Measurements from ENCODE around the gene PTPRG. TPM values are rescaled to one million over a fixed set of nuclear protein-coding genes. Genes with fewer than 3 reads are reported as not detected.

PTPRG gene
- total RNA-seq, 1 donor from 2014 or later: 44.3 TPM

GRCh38 chr3:61565569-61565968, 4.2 kb downstream of the PTPRG start:
- Mint-ChIP-seq H3K27ac (no peak overlapping the region), H3K4me3 (ENCODE audit: low read depth) (no peak overlapping the region), H3K4me1 (ENCODE audit: low read depth) (peaks cover 26% of the 10 kb centered on the region), H3K9me3 (ENCODE audit: low read depth) (no peaks in the 10 kb centered on the region), H3K36me3 (ENCODE audit: insufficient read depth) (no peaks in the 10 kb centered on the region), H3K27me3 (peaks cover 7% of the 10 kb centered on the region)
- DNase-seq (ENCODE audit: low spot score, unreplicated experiment): no peak
- TF ChIP-seq, protein P1, sequence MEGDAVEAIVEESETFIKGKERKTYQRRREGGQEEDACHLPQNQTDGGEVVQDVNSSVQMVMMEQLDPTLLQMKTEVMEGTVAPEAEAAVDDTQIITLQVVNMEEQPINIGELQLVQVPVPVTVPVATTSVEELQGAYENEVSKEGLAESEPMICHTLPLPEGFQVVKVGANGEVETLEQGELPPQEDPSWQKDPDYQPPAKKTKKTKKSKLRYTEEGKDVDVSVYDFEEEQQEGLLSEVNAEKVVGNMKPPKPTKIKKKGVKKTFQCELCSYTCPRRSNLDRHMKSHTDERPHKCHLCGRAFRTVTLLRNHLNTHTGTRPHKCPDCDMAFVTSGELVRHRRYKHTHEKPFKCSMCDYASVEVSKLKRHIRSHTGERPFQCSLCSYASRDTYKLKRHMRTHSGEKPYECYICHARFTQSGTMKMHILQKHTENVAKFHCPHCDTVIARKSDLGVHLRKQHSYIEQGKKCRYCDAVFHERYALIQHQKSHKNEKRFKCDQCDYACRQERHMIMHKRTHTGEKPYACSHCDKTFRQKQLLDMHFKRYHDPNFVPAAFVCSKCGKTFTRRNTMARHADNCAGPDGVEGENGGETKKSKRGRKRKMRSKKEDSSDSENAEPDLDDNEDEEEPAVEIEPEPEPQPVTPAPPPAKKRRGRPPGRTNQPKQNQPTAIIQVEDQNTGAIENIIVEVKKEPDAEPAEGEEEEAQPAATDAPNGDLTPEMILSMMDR (IDR thresholded peaks at IDR 0.05; ENCODE audit: unreplicated experiment): no peak

GRCh38 chr3:61568127-61568526, 6.8 kb downstream of the PTPRG start:
- Mint-ChIP-seq H3K4me3 (ENCODE audit: low read depth) (no peak overlapping the region), H3K27ac (no peak overlapping the region), H3K36me3 (ENCODE audit: insufficient read depth) (peaks cover 2% of the 10 kb centered on the region), H3K4me1 (ENCODE audit: low read depth) (peaks cover 28% of the 10 kb centered on the region), H3K9me3 (ENCODE audit: low read depth) (no peaks in the 10 kb centered on the region), H3K27me3 (peaks cover 7% of the 10 kb centered on the region)
- no peak for DNase-seq (ENCODE audit: low spot score, unreplicated experiment)
- TF ChIP-seq, protein P1 (IDR thresholded peaks at IDR 0.05; ENCODE audit: unreplicated experiment): no peak

GRCh38 chr3:61569856-61570580, 8.6 kb downstream of the PTPRG start:
- Mint-ChIP-seq H3K4me1 (ENCODE audit: low read depth) (peaks cover 20% of the 10 kb centered on the region), H3K27ac (no peak overlapping the region), H3K36me3 (ENCODE audit: insufficient read depth) (peaks cover 5% of the 10 kb centered on the region), H3K9me3 (ENCODE audit: low read depth) (peaks cover 4% of the 10 kb centered on the region), H3K4me3 (ENCODE audit: low read depth) (no peak overlapping the region), H3K27me3 (no peaks in the 10 kb centered on the region)
- TF ChIP-seq, protein P1 (IDR thresholded peaks at IDR 0.05; ENCODE audit: unreplicated experiment): no peak
- no peak for DNase-seq (ENCODE audit: low spot score, unreplicated experiment)

- H3K9me3 Mint-ChIP-seq (ENCODE audit: low read depth): peaks cover 4% of the 10 kb centered on the region
- H3K27ac Mint-ChIP-seq: no peak overlapping the region
- H3K4me3 Mint-ChIP-seq (ENCODE audit: low read depth): no peak overlapping the region
- no peak for DNase-seq (ENCODE audit: low spot score, unreplicated experiment)
- peaks cover 5% of the 10 kb centered on the region for H3K36me3 Mint-ChIP-seq (ENCODE audit: insufficient read depth)
- H3K27me3 Mint-ChIP-seq: no peaks in the 10 kb centered on the region
- TF ChIP-seq, protein P1 (IDR thresholded peaks at IDR 0.05; ENCODE audit: unreplicated experiment): no peak
- peaks cover 18% of the 10 kb centered on the region for H3K4me1 Mint-ChIP-seq (ENCODE audit: low read depth)
Measured at GRCh38 chr3:61570813-61571212, 9.4 kb downstream of the PTPRG start.

GRCh38 chr3:61571516-61572336, 10.4 kb downstream of the PTPRG start:
- Mint-ChIP-seq H3K36me3 (ENCODE audit: insufficient read depth) (peaks cover 5% of the 10 kb centered on the region), H3K27me3 (no peaks in the 10 kb centered on the region), H3K4me1 (ENCODE audit: low read depth) (peaks cover 24% of the 10 kb centered on the region), H3K4me3 (ENCODE audit: low read depth) (no peak overlapping the region), H3K9me3 (ENCODE audit: low read depth) (peaks cover 4% of the 10 kb centered on the region), H3K27ac (no peak overlapping the region)
- no peak for DNase-seq (ENCODE audit: low spot score, unreplicated experiment)
- TF ChIP-seq, protein P1 (IDR thresholded peaks at IDR 0.05; ENCODE audit: unreplicated experiment): no peak
